OCI-LY1 (cell line): ENCODE results near the gene ZNF146.

Experiments
- EZH2 ChIP-seq: fragments of 200-600 bp; sonication (generic), shearing (Covaris generic); IDR thresholded peaks from 2 replicates; pipeline ENCODE4 v1.8.0; 2017; ENCODE audit warnings: borderline replicate concordance, mixed run types, mild to moderate bottlenecking, antibody characterized with exemption, low read length, moderate library complexity, mixed read lengths
- TF ChIP-seq, protein P1 (sequence below): fragments of 200-600 bp; sonication (generic), shearing (Covaris generic); IDR thresholded peaks from 2 replicates; pipeline ENCODE4 v1.5.1; 2017; ENCODE audit warnings: mild to moderate bottlenecking, antibody characterized with exemption, low read length, moderate library complexity, mixed read lengths

DNA sequence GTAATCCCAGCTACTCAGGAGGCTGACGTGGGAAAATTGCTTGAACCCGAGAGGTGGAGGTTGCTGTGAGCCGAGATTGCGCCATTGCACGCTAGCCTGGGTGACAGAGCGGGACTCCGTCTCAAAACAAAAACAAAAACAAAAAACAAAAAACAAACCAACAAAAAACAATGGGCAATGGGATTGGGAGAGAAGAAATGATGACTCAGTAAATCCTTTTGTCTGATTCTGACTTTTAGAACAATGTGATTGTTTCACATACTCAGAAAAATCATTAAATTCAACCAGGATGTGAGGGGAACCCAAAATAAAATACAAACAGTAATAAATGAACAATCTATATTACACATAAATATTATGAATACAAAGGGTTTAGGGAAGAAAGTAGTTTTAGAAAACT is 5.5 kb upstream of the ZNF146 start:
- TF ChIP-seq, protein P1, sequence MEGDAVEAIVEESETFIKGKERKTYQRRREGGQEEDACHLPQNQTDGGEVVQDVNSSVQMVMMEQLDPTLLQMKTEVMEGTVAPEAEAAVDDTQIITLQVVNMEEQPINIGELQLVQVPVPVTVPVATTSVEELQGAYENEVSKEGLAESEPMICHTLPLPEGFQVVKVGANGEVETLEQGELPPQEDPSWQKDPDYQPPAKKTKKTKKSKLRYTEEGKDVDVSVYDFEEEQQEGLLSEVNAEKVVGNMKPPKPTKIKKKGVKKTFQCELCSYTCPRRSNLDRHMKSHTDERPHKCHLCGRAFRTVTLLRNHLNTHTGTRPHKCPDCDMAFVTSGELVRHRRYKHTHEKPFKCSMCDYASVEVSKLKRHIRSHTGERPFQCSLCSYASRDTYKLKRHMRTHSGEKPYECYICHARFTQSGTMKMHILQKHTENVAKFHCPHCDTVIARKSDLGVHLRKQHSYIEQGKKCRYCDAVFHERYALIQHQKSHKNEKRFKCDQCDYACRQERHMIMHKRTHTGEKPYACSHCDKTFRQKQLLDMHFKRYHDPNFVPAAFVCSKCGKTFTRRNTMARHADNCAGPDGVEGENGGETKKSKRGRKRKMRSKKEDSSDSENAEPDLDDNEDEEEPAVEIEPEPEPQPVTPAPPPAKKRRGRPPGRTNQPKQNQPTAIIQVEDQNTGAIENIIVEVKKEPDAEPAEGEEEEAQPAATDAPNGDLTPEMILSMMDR: no peak
- no peak for TF ChIP-seq EZH2
